ENCODE data around the gene OTOF.

GRCh38 chr2:26462100-26462499 lies 15.8 kb downstream of the OTOF start:
- no peak for TF ChIP-seq POLR2A (conservative IDR thresholded peaks at IDR 0.05)
- TF ChIP-seq, protein P1, sequence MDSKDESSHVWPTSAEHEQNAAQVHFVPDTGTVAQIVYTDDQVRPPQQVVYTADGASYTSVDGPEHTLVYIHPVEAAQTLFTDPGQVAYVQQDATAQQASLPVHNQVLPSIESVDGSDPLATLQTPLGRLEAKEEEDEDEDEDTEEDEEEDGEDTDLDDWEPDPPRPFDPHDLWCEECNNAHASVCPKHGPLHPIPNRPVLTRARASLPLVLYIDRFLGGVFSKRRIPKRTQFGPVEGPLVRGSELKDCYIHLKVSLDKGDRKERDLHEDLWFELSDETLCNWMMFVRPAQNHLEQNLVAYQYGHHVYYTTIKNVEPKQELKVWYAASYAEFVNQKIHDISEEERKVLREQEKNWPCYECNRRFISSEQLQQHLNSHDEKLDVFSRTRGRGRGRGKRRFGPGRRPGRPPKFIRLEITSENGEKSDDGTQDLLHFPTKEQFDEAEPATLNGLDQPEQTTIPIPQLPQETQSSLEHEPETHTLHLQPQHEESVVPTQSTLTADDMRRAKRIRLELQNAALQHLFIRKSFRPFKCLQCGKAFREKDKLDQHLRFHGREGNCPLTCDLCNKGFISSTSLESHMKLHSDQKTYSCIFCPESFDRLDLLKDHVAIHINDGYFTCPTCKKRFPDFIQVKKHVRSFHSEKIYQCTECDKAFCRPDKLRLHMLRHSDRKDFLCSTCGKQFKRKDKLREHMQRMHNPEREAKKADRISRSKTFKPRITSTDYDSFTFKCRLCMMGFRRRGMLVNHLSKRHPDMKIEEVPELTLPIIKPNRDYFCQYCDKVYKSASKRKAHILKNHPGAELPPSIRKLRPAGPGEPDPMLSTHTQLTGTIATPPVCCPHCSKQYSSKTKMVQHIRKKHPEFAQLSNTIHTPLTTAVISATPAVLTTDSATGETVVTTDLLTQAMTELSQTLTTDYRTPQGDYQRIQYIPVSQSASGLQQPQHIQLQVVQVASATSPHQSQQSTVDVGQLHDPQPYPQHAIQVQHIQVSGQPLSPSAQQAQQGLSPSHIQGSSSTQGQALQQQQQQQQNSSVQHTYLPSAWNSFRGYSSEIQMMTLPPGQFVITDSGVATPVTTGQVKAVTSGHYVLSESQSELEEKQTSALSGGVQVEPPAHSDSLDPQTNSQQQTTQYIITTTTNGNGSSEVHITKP (IDR thresholded peaks at IDR 0.05; ENCODE audit: partially characterized antibody): no peak
- TF ChIP-seq MTA1 (IDR thresholded peaks at IDR 0.05; ENCODE audit: borderline replicate concordance): no peak
